A549 (cell line): Measurements from ENCODE around the gene S100A13. TPM values are rescaled to one million over a fixed set of nuclear protein-coding genes. Genes with fewer than 3 reads are reported as not detected.

ENCODE experiments used
- ATAC-seq, 2 experiments: fragments of 200-7000 bp in 1 of 2; fragments of >200 bp in 1 of 2; cut with Nextera tagmentation in 1 of 2; cut with Tn5 transposase in 1 of 2; 3 replicates each; pipeline versions ENCODE4 v1.8.0 to v1.9.1; 2018 to 2020; ENCODE audit warnings: mild to moderate bottlenecking in 1 of 2, moderate library complexity in 1 of 2
- CTCF ChIA-PET: fragments of 300-600 bp; sonication (Branson Sonifier 250); formaldehyde crosslinking; extraction: SDS; loops from one replicate; lab custom pipeline; 2021; ENCODE audit warnings: antibody characterized with exemption, inconsistent platforms; lab: Yijun Ruan, JAX
- POLR2A ChIA-PET: fragments of 350-600 bp; formaldehyde crosslinking; extraction: SDS; loops from one replicate; lab custom pipeline; 2021; ENCODE audit warnings: antibody characterized with exemption, inconsistent platforms; lab: Yijun Ruan, JAX
- DNase-seq, 2 experiments: peaks; one replicate each; pipeline versions ENCODE4 v3.0.0 to v3.0.0-alpha.2; 2011 to 2016; ENCODE audit warnings: low read depth in 1 of 2, low spot score in 1 of 2
- FAIRE-seq: peaks from 2 replicates; lab custom pipeline; 2011; peaks lifted over from hg19 to GRCh38; lab: Jason Lieb, UNC
- H3K27ac ChIP-seq, 2 experiments: fragments of >200 bp; sonication (Bioruptor Twin); formaldehyde crosslinking; 3 replicates each; pipeline ENCODE4 v1.5.1; 2016 to 2017
- H3K4me1 ChIP-seq: fragments of >200 bp; sonication (Bioruptor Twin); formaldehyde crosslinking; 3 replicates; pipeline ENCODE4 v1.6.1; 2016
- H3K4me2 ChIP-seq: fragments of >200 bp; sonication (Bioruptor Twin); formaldehyde crosslinking; 3 replicates; pipeline ENCODE4 v1.6.1; 2016
- H3K4me3 ChIP-seq: fragments of >200 bp; sonication (Bioruptor Twin); formaldehyde crosslinking; 3 replicates; pipeline ENCODE4 v1.5.1; 2016
- H3K9me3 ChIP-seq: fragments of >200 bp; sonication (Bioruptor Twin); formaldehyde crosslinking; 3 replicates; pipeline ENCODE4 v1.6.1; 2016
- BHLHE40 ChIP-seq: IDR thresholded peaks from 2 replicates; pipeline ENCODE4 v1.6.1; 2012; ENCODE audit warnings: low read depth, low read length, inconsistent platforms
- CBX2 ChIP-seq: fragments of 200-600 bp; sonication (generic); IDR thresholded peaks from 2 replicates; pipeline ENCODE4 v1.6.1; 2016; ENCODE audit warnings: low read depth, mild to moderate bottlenecking, borderline replicate concordance
- CBX8 ChIP-seq: fragments of 200-600 bp; sonication (generic); IDR thresholded peaks from 2 replicates; pipeline ENCODE4 v1.6.1; 2016
- CEBPB ChIP-seq, 2 experiments: fragments of >200 bp in 1 of 2; sonication (Bioruptor Twin) in 1 of 2; formaldehyde crosslinking in 1 of 2; IDR thresholded peaks; 2 replicates each; pipeline ENCODE4 v1.6.1; 2012 to 2016
- CHD2 ChIP-seq: fragments of 150-350 bp; IDR thresholded peaks from 2 replicates; pipeline ENCODE4 v1.6.1; 2014; ENCODE audit warnings: low read length; ENCODE audit not compliant: partially characterized antibody
- CHD4 ChIP-seq: fragments of 200-600 bp; sonication (generic); IDR thresholded peaks from 2 replicates; pipeline ENCODE4 v1.6.1; 2016; ENCODE audit warnings: antibody characterized with exemption, mild to moderate bottlenecking, borderline replicate concordance
- EHMT2 ChIP-seq: fragments of 200-600 bp; sonication (generic); IDR thresholded peaks from 2 replicates; pipeline ENCODE4 v1.6.1; 2016; ENCODE audit warnings: antibody characterized with exemption, low read depth, mild to moderate bottlenecking, moderate library complexity
- ELK1 ChIP-seq: fragments of 150-350 bp; IDR thresholded peaks from 2 replicates; pipeline ENCODE4 v1.6.1; 2014; ENCODE audit warnings: low read depth, mild to moderate bottlenecking, low read length
- ESRRA ChIP-seq: fragments of 150-350 bp; IDR thresholded peaks from 2 replicates; pipeline ENCODE4 v1.6.1; 2014; ENCODE audit warnings: mild to moderate bottlenecking, low read length, borderline replicate concordance
- FOSB ChIP-seq: fragments of 250-450 bp; sonication (Bioruptor Pico); IDR thresholded peaks from 2 replicates; pipeline ENCODE4 v1.5.0; 2020; ENCODE audit warnings: mild to moderate bottlenecking, moderate library complexity
- HES2 ChIP-seq: fragments of >200 bp; sonication (Bioruptor Twin); formaldehyde crosslinking; IDR thresholded peaks from 2 replicates; pipeline ENCODE4 v1.6.1; 2016
- HOXA7 ChIP-seq: fragments of 250-450 bp; sonication (Bioruptor Pico); IDR thresholded peaks from 2 replicates; pipeline ENCODE4 v1.5.0; 2020; ENCODE audit warnings: mild to moderate bottlenecking, moderate library complexity
- HOXB13 ChIP-seq: fragments of 250-450 bp; sonication (Bioruptor Pico); IDR thresholded peaks from 2 replicates; pipeline ENCODE4 v1.5.0; 2020; ENCODE audit warnings: low read depth, mild to moderate bottlenecking, moderate library complexity
- JUNB ChIP-seq: fragments of >200 bp; sonication (Bioruptor Twin); formaldehyde crosslinking; IDR thresholded peaks from 2 replicates; pipeline ENCODE4 v1.6.1; 2016
- KDM1A ChIP-seq: fragments of 200-600 bp; sonication (generic); IDR thresholded peaks from 2 replicates; pipeline ENCODE4 v1.6.1; 2016; ENCODE audit warnings: low read depth, mild to moderate bottlenecking
- MAX ChIP-seq: IDR thresholded peaks from 2 replicates; pipeline ENCODE4 v1.6.1; 2012
- MAZ ChIP-seq: fragments of 150-350 bp; IDR thresholded peaks from 2 replicates; pipeline ENCODE4 v1.6.1; 2014; ENCODE audit warnings: antibody characterized with exemption, low read depth, low read length, borderline replicate concordance
- MYC ChIP-seq: IDR thresholded peaks from 2 replicates; pipeline ENCODE4 v1.6.1; 2012; ENCODE audit warnings: mild to moderate bottlenecking, inconsistent platforms, low read length, improper control_type of control experiment, borderline replicate concordance
- NFE2L2 ChIP-seq: fragments of 150-350 bp; conservative IDR thresholded peaks from 2 replicates; pipeline ENCODE4 v1.6.1; 2014; ENCODE audit warnings: low read length
- NPAS2 ChIP-seq: fragments of 250-450 bp; sonication (Bioruptor Pico); IDR thresholded peaks from 2 replicates; pipeline ENCODE4 v1.8.0; 2022; ENCODE audit warnings: mild to moderate bottlenecking, moderate library complexity, borderline replicate concordance
- NR3C1 ChIP-seq: fragments of >200 bp; sonication (Bioruptor Twin); formaldehyde crosslinking; IDR thresholded peaks from 3 replicates; pipeline ENCODE4 v1.6.1; 2017
- PBX3 ChIP-seq: IDR thresholded peaks from 2 replicates; pipeline ENCODE4 v1.6.1; 2012
- RAD21 ChIP-seq, 2 experiments: fragments of >200 bp in 1 of 2; sonication (Bioruptor Twin) in 1 of 2; formaldehyde crosslinking in 1 of 2; IDR thresholded peaks in 1 of 2; conservative IDR thresholded peaks in 1 of 2; 2 replicates in 1 of 2; 3 replicates in 1 of 2; pipeline ENCODE4 v1.6.1; 2012 to 2018; ENCODE audit warnings: inconsistent platforms in 1 of 2
- RARB ChIP-seq: fragments of 250-450 bp; sonication (Bioruptor Pico); IDR thresholded peaks from 2 replicates; pipeline ENCODE4 v1.8.0; 2021; ENCODE audit warnings: mild to moderate bottlenecking, moderate library complexity
- REST ChIP-seq: fragments of 200-600 bp; sonication (generic); IDR thresholded peaks from 2 replicates; pipeline ENCODE4 v1.6.1; 2016; ENCODE audit warnings: antibody characterized with exemption, mild to moderate bottlenecking, moderate library complexity
- RFX5 ChIP-seq: fragments of 450-650 bp; IDR thresholded peaks from 2 replicates; pipeline ENCODE4 v1.7.1; 2014; ENCODE audit warnings: antibody characterized with exemption, mild to moderate bottlenecking, moderate library complexity
- SMC3 ChIP-seq: fragments of >200 bp; sonication (Bioruptor Twin); formaldehyde crosslinking; IDR thresholded peaks from 3 replicates; pipeline ENCODE4 v1.6.1; 2018; ENCODE audit warnings: inconsistent platforms
- SREBF2 ChIP-seq: fragments of 450-650 bp; IDR thresholded peaks from 2 replicates; pipeline ENCODE4 v1.6.1; 2014; ENCODE audit warnings: mild to moderate bottlenecking, moderate library complexity
- TFCP2L1 ChIP-seq: fragments of 250-450 bp; sonication (Bioruptor Pico); IDR thresholded peaks from 2 replicates; pipeline ENCODE4 v1.5.0; 2021; ENCODE audit warnings: mild to moderate bottlenecking
- ZC3H11A ChIP-seq: fragments of 450-650 bp; IDR thresholded peaks from 2 replicates; pipeline ENCODE4 v1.6.1; 2014; ENCODE audit warnings: antibody characterized with exemption, mild to moderate bottlenecking
- ZFP36 ChIP-seq: fragments of 450-650 bp; IDR thresholded peaks from 2 replicates; pipeline ENCODE4 v1.6.1; 2014; ENCODE audit warnings: borderline replicate concordance; ENCODE audit not compliant: partially characterized antibody
- ZNF302 ChIP-seq: fragments of 250-450 bp; sonication (Bioruptor Pico); IDR thresholded peaks from 2 replicates; pipeline ENCODE4 v1.9.0; 2021; ENCODE audit warnings: inconsistent platforms, mild to moderate bottlenecking, moderate library complexity
- ZSCAN20 ChIP-seq: fragments of 250-450 bp; sonication (Bioruptor Pico); IDR thresholded peaks from 2 replicates; pipeline ENCODE4 v1.8.0; 2022; ENCODE audit warnings: mild to moderate bottlenecking, moderate library complexity
- WGBS: methylation state at CpG from one replicate; pipeline ENCODE4 v1.1.6; 2017; ENCODE audit errors: missing lambda C conversion rate; 5-methylcytosine and 5-hydroxymethylcytosine counted together
- polyA plus RNA-seq, 4 experiments: library from polyadenylated mRNA; depleted of rRNA in 3 of 4; stranded (reverse); fragments of >200 nt; fragmentation: RNase III in 1 of 4; extraction: RNeasy Plus Mini Kit Qiagen cat#74134 plus additional on column Dnase treatment in 1 of 4; gene quantifications; 2 replicates in 3 of 4; 3 replicates in 1 of 4; pipeline ENCODE4 v1.2.3, GENCODE V29; 2011 to 2017

S100A13 gene
- polyA plus RNA-seq, 2 of the 4 experiments (the other 2 are of a cell fraction): 113 to 129 TPM

- peaks cover 25% of the 10 kb centered on the region for H3K4me1 ChIP-seq
- POLR2A ChIA-PET: interaction anchor here (2.5 to 2.6 kb wide), 2 partner anchors 9 to 22 kb away, joined by 48 to 49 read pairs; partner anchors contain the start of genes S100A14 and S100A16
- 81% methylated on average over 7 of the region's 7 CpGs for WGBS
Observed at GRCh38 chr1:153635872-153636271, 8.6 kb upstream of the S100A13 start.

GRCh38 chr1:153633754-153634665 is 6.7 kb upstream of the S100A13 start, which contains the start of gene CHTOP:
Gene CHTOP, plus strand, starts transcription at chr1:153634066. Its CDS starts 2,523 bp downstream, at chr1:153636589.
- DNase-seq: peak; percentile 97 to 99
- CTCF ChIA-PET: interaction anchor here (0.7 to 3.4 kb wide), 15 partner anchors 10 to 281 kb away, joined by 3 to 32 read pairs (median 5); partner anchors contain the start of genes S100A14 and S100A16
- WGBS: 3% methylated on average over 42 of the region's 65 CpGs
- peak within 1 kb of the TSS; percentile 98 for H3K4me2 ChIP-seq
- POLR2A ChIA-PET: interaction anchor here (0.7 to 2.6 kb wide), 31 partner anchors 10 to 1641 kb away, joined by 3 to 49 read pairs (median 5); partner anchors contain the start of genes CREB3L4, DENND4B, ILF2 and INTS3
- no peaks in the 10 kb centered on the region for H3K9me3 ChIP-seq
- peak; percentile 89 to 94 for ATAC-seq
- FAIRE-seq: peak; percentile 81
- peaks cover 25% of the 10 kb centered on the region for H3K4me1 ChIP-seq
- H3K27ac ChIP-seq: peak within 1 kb of the TSS; percentile 99 to 100
- H3K4me3 ChIP-seq: peak within 1 kb of the TSS; percentile 90
- TF ChIP-seq HOXA7 (CRISPR knock-in tag): no peak
- TF ChIP-seq TFCP2L1: no peak
- no peak for TF ChIP-seq ZFP36
- TF ChIP-seq CBX2: no peak
- no peak for TF ChIP-seq RARB
- peak; percentile 56 for TF ChIP-seq MYC
- no peak for TF ChIP-seq SREBF2
- TF ChIP-seq CHD4: no peak
- TF ChIP-seq NPAS2 (CRISPR knock-in tag): no peak
- TF ChIP-seq ELK1: no peak
- no peak; the same call in 1 of the 2 replicates for TF ChIP-seq REST
- no peak for TF ChIP-seq CBX8
- TF ChIP-seq NFE2L2: no peak
- no peak for TF ChIP-seq ZSCAN20 (CRISPR knock-in tag)
- peak; percentile 6; the same call in 1 of the 3 replicates for TF ChIP-seq SMC3
- no peak for TF ChIP-seq JUNB
- TF ChIP-seq PBX3: no peak
- TF ChIP-seq HES2: no peak

More at GRCh38 chr1:153635872-153636271, 8.6 kb upstream of the S100A13 start:
- TF ChIP-seq MAX (no peak), RAD21 (conservative IDR thresholded peaks at IDR 0.05 in 1 of 2, IDR thresholded peaks at IDR 0.05 in 1 of 2) (no peak), EHMT2 (no peak), KDM1A (no peak), ELK1 (no peak), ESRRA (no peak), MAZ (no peak), CHD2 (no peak), FOSB (CRISPR knock-in tag) (no peak), NR3C1 (no peak), CEBPB (IDR thresholded peaks at IDR 0.05) (no peak), BHLHE40 (no peak), MYC (no peak), RFX5 (no peak), NPAS2 (CRISPR knock-in tag) (no peak), HOXB13 (no peak), ZNF302 (no peak), ZC3H11A (no peak)
- no peaks in the 10 kb centered on the region for H3K9me3 ChIP-seq
- DNase-seq (no peak), ATAC-seq (no peak), FAIRE-seq (no peak)
- peak overlapping the region; percentile 90 for H3K4me3 ChIP-seq
- peak overlapping the region; percentile 98 for H3K4me2 ChIP-seq
- CTCF ChIA-PET: interaction anchor here (0.6 to 3.4 kb wide), 4 partner anchors 15 to 102 kb away, joined by 3 to 32 read pairs (median 16); no protein-coding TSS in a partner anchor
- peak overlapping the region in 1 of 2 experiments; percentile 99; a peak in 2 of 6 replicates for H3K27ac ChIP-seq
